HL-60 (cell line): ENCODE results near the gene TOR1AIP2.

Experiments
- DNase-seq, 2 experiments: peaks; one replicate each; pipeline ENCODE4 v3.0.0-alpha.2; 2010 to 2020; ENCODE audit warnings: low read depth in 1 of 2, low spot score in 1 of 2
- H3K27ac ChIP-seq: fragments of 250-450 bp; sonication (Bioruptor Pico); replicated peaks from 2 replicates; pipeline ENCODE4 v1.5.1; 2020; ENCODE audit warnings: mild to moderate bottlenecking, moderate library complexity
- H3K27me3 ChIP-seq: fragments of 250-450 bp; sonication (Bioruptor Pico); 2 replicates; pipeline ENCODE4 v1.5.1; 2021; ENCODE audit warnings: mild to moderate bottlenecking, moderate library complexity; ENCODE audit not compliant: insufficient read depth, poor library complexity, severe bottlenecking
- H3K4me3 ChIP-seq: replicated peaks from 2 replicates; pipeline ENCODE4 v1.5.1; 2011; ENCODE audit warnings: mild to moderate bottlenecking, control low read depth, low read length; ENCODE audit not compliant: insufficient read depth
- CTCF ChIP-seq: IDR thresholded peaks from one replicate; pipeline ENCODE4 v1.5.1; 2011; ENCODE audit warnings: low read length, control low read depth, inconsistent platforms; ENCODE audit not compliant: insufficient read depth
- GABPA ChIP-seq: IDR thresholded peaks from 2 replicates; pipeline ENCODE4 v1.6.1; 2012; ENCODE audit warnings: low read depth
- POLR2AphosphoS5 ChIP-seq: IDR thresholded peaks from 2 replicates; pipeline ENCODE4 v1.6.1; 2012; ENCODE audit warnings: low read depth
- REST ChIP-seq: IDR thresholded peaks from 2 replicates; pipeline ENCODE4 v1.6.1; 2012; ENCODE audit warnings: low read depth; ENCODE audit not compliant: insufficient replicate concordance
- SPI1 ChIP-seq: IDR thresholded peaks from 2 replicates; pipeline ENCODE4 v1.6.1; 2012; ENCODE audit warnings: low read depth, mild to moderate bottlenecking, borderline replicate concordance

TOR1AIP2 gene

GRCh38 chr1:179793281-179793680 is 84.3 kb downstream of the TOR1AIP2 start:
- no peak overlapping the region for H3K27ac ChIP-seq
- no peak overlapping the region for H3K4me3 ChIP-seq
- no peaks in the 10 kb centered on the region for H3K27me3 ChIP-seq
- no peak for DNase-seq
- no peak for TF ChIP-seq SPI1
- TF ChIP-seq CTCF = no peak
- TF ChIP-seq POLR2AphosphoS5 = no peak
- TF ChIP-seq GABPA = no peak
- TF ChIP-seq REST = no peak
